22Rv1 (cell line): ENCODE results near the gene C12orf60.

Source experiments
- ZFX ChIP-seq: fragments of 450-650 bp; IDR thresholded peaks from 2 replicates; pipeline ENCODE4 v1.6.1; 2017; ENCODE audit warnings: antibody characterized with exemption, borderline replicate concordance
- TF ChIP-seq, protein P1 (sequence below): fragments of 450-650 bp; IDR thresholded peaks from 2 replicates; pipeline ENCODE4 v1.5.1; 2017; ENCODE audit warnings: mild to moderate bottlenecking

DNA sequence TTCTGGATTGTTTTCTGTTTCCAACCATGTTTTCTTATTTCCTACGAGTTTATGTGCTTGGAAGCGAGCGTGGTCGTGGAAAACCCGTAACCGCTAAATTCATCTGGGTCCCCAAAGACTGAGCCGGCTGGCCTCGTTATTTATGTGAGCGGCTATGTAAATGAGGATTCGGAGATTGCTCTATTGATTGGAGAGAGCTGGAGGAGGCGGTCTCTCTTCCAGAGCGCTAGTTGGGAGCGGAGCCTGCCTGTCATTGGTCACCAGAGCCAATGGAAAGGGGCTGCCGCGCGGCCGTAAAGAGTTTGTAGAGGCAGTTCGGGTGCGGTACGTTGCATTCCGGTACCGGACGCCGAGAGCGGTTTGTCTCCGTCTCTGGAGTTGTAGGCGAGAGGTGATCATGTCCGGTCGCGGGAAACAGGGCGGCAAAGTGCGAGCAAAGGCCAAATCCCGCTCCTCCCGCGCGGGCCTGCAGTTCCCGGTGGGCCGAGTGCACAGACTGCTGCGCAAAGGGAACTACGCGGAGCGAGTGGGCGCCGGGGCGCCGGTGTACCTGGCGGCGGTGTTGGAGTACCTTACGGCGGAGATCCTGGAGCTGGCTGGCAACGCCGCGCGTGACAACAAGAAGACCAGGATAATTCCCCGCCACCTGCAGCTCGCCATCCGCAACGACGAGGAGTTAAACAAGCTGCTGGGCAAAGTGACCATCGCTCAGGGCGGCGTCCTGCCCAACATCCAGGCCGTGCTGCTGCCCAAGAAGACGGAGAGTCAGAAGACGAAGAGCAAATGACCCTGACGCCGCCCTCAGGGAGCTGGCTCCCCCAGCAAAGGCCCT, 29.2 kb upstream of the C12orf60 start:
- TF ChIP-seq, protein P1, sequence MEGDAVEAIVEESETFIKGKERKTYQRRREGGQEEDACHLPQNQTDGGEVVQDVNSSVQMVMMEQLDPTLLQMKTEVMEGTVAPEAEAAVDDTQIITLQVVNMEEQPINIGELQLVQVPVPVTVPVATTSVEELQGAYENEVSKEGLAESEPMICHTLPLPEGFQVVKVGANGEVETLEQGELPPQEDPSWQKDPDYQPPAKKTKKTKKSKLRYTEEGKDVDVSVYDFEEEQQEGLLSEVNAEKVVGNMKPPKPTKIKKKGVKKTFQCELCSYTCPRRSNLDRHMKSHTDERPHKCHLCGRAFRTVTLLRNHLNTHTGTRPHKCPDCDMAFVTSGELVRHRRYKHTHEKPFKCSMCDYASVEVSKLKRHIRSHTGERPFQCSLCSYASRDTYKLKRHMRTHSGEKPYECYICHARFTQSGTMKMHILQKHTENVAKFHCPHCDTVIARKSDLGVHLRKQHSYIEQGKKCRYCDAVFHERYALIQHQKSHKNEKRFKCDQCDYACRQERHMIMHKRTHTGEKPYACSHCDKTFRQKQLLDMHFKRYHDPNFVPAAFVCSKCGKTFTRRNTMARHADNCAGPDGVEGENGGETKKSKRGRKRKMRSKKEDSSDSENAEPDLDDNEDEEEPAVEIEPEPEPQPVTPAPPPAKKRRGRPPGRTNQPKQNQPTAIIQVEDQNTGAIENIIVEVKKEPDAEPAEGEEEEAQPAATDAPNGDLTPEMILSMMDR, result no peak
- no peak for TF ChIP-seq ZFX
